OCI-LY1 (cell line): Measurements from ENCODE around the gene CCDC186.

Experiments
- EZH2 ChIP-seq: fragments of 200-600 bp; sonication (generic), shearing (Covaris generic); IDR thresholded peaks from 2 replicates; pipeline ENCODE4 v1.8.0; 2017; ENCODE audit warnings: borderline replicate concordance, mixed run types, mild to moderate bottlenecking, antibody characterized with exemption, low read length, moderate library complexity, mixed read lengths
- TF ChIP-seq, protein P1 (sequence below): fragments of 200-600 bp; sonication (generic), shearing (Covaris generic); IDR thresholded peaks from 2 replicates; pipeline ENCODE4 v1.5.1; 2017; ENCODE audit warnings: mild to moderate bottlenecking, antibody characterized with exemption, low read length, moderate library complexity, mixed read lengths

DNA sequence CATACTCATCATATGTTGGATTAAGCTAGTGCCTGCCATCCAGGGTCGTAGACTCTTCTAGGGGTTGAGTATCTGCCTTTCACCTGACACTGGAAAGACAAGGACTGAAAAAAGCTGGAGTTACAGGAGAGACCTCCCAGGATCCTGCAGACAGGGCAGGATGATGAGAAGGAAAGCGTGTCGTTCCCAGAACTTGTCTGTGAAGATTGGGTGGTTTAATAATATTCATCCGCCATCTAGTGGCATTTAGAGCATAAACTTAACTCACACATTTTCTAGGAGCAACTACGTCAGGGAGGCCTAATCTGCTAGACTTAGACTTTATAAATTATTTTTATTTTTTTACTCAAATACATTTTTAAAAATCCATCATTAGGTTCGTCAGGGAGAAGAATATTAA is 70.7 kb downstream of the CCDC186 start:
- TF ChIP-seq, protein P1, sequence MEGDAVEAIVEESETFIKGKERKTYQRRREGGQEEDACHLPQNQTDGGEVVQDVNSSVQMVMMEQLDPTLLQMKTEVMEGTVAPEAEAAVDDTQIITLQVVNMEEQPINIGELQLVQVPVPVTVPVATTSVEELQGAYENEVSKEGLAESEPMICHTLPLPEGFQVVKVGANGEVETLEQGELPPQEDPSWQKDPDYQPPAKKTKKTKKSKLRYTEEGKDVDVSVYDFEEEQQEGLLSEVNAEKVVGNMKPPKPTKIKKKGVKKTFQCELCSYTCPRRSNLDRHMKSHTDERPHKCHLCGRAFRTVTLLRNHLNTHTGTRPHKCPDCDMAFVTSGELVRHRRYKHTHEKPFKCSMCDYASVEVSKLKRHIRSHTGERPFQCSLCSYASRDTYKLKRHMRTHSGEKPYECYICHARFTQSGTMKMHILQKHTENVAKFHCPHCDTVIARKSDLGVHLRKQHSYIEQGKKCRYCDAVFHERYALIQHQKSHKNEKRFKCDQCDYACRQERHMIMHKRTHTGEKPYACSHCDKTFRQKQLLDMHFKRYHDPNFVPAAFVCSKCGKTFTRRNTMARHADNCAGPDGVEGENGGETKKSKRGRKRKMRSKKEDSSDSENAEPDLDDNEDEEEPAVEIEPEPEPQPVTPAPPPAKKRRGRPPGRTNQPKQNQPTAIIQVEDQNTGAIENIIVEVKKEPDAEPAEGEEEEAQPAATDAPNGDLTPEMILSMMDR: peak; percentile 55; the same call in 1 of the 2 replicates
- TF ChIP-seq EZH2: no peak
